GM11168 (cell line): ENCODE results near the gene MCFD2.

Experiments
- in situ Hi-C: fragments of 300-500 bp; cut with MboI; formaldehyde crosslinking; loops from one replicate; pipeline ENCODE4 v1.12.0; 2022; ENCODE audit warnings: low sequenced_read_pairs; ENCODE audit not compliant: unreplicated experiment

Gene MCFD2

DNA sequence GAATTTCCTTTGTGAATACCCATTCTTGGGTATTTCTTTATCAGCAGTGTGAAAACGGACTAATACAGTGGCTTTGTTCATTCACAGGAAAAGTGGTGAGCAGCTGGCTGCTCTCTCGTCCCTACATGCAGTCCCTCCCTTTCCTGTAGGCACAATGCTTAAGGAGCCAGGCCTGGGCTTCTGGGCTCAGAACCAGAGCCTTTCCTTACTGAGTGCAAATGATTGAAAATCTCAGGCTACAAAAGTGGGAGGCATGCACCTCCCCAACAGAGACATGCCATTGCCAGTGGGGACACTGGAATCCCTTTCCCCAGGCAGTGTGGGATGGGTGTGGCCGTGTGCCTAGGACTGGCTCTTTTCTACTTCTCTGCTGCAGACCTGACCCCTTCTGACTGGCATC, 61.3 kb downstream of the MCFD2 start:
- in situ Hi-C loops = no loop called here

DNA sequence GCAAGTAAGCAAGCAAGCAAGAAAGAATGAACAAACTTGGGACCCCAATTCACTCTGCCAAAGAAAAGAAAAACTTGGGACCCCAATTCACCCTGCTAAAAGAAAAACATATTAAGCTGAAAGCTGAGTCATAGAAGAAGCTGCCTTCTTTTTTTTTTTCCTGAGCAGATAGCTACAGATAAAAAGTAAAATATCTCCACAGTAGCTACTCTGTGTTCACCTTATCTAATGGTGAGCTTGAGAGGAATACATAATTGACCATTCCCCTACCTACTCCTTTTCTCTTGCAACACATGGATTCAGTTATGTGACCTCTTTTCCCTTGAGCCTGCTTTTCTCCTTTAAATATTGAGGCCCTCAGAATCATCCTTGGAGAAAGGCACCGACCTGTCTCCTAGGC, 63.0 kb downstream of the MCFD2 start:
- in situ Hi-C loops = no loop called here

DNA sequence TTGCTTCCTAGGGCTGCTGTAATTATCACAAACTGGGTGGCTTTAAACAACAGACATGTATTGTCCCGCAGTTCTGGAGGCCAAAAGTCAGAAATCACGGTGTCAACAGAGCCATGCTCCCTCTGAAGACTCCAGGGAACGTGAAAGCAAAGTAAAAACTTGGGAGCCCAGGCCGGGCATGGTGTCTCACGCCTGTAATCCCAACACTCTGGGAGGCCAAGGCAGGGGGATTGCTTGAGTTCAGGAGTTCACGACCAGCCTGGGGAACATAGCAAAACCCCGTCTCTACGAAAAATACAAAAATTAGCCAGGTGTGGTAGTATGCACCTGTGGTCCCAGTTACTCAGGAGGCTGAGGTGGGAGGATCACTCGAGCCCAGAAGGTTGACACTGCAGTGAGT, 63.5 kb downstream of the MCFD2 start:
- in situ Hi-C loops = no loop called here
